ENCODE data around the gene LRCH1. TPM values are rescaled to one million over a fixed set of nuclear protein-coding genes. Genes with fewer than 3 reads are reported as not detected.

The LRCH1 gene
- total and polyA plus RNA-seq, 2 of the 13 experiments (the other 11 are each of a cell fraction or from before 2014, with no cell fraction given), result 4.1 to 12.6 TPM

DNA sequence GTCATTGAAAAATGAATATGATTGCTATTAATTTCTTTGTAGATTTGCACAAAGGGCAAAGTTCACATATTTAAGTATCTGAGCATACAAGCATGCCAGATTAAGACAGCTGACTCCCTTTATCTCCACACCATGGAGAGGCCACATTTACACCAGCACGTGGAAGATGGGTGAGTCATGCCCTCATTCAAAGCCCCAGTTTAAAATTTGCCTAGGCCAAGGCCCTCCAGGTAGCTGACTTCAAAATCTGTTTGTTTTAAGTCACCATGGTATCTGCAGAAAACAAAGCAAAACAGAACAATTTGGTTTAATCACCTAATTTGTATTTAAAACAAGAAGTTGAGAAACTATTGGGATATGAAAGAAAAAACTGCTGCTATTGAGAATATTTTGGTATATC lies 134.8 kb downstream of the LRCH1 start (continued):
- TF ChIP-seq SRSF1 (optimal IDR thresholded peaks at IDR 0.05; ENCODE audit: low read depth, low read length) (no peak), ZNF331 (CRISPR knock-in tag; IDR thresholded peaks at IDR 0.05) (0 out of 2 replicates have a peak, but pooled peaks have one; percentile 19), ZBTB7A (CRISPR knock-in tag; IDR thresholded peaks at IDR 0.05) (no peak), GATAD2A (CRISPR knock-in tag; IDR thresholded peaks at IDR 0.05) (peak; percentile 76), ZNF205 (CRISPR knock-in tag; IDR thresholded peaks at IDR 0.05) (no peak), KMT2B (CRISPR knock-in tag; IDR thresholded peaks at IDR 0.05) (no peak), HMG20A (CRISPR knock-in tag; IDR thresholded peaks at IDR 0.05; ENCODE audit: borderline replicate concordance) (peak; percentile 36; the same call in 1 of the 2 replicates), GMEB2 (CRISPR knock-in tag; IDR thresholded peaks at IDR 0.05; ENCODE audit: low read depth) (no peak), ZNF644 (CRISPR knock-in tag; IDR thresholded peaks at IDR 0.05; ENCODE audit: low read depth) (peak; percentile 69; the same call in 1 of the 2 replicates), GFI1 (CRISPR knock-in tag; IDR thresholded peaks at IDR 0.05; ENCODE audit: borderline replicate concordance) (no peak), TEAD3 (CRISPR knock-in tag; optimal IDR thresholded peaks at IDR 0.05; ENCODE audit: borderline replicate concordance) (peak; percentile 45), MNT (IDR thresholded peaks at IDR 0.05) (peak; percentile 75), RARA (CRISPR knock-in tag; IDR thresholded peaks at IDR 0.05) (peak; percentile 58), ZNF180 (CRISPR knock-in tag; IDR thresholded peaks at IDR 0.05; ENCODE audit: borderline replicate concordance, low read depth) (no peak), ZNF615 (CRISPR knock-in tag; IDR thresholded peaks at IDR 0.05; ENCODE audit: borderline replicate concordance) (no peak), ZSCAN22 (CRISPR knock-in tag; IDR thresholded peaks at IDR 0.05) (no peak), ZMYM4 (CRISPR knock-in tag; IDR thresholded peaks at IDR 0.05) (0 out of 2 replicates have a peak, but pooled peaks have one; percentile 38), JUND (CRISPR knock-in tag; IDR thresholded peaks at IDR 0.05) (peak; percentile 85), SIN3B (IDR thresholded peaks at IDR 0.05; ENCODE audit: low read length) (no peak), BCL6 (CRISPR knock-in tag; IDR thresholded peaks at IDR 0.05) (0 out of 2 replicates have a peak, but pooled peaks have one; percentile 22), ZFP36L1 (CRISPR knock-in tag; IDR thresholded peaks at IDR 0.05) (no peak), HNF4A (CRISPR knock-in tag; IDR thresholded peaks at IDR 0.05) (peak; percentile 35; the same call in 1 of the 2 replicates), NR2F6 (IDR thresholded peaks at IDR 0.05) (peak; percentile 57), NR2F6 (CRISPR knock-in tag; IDR thresholded peaks at IDR 0.05) (peak; percentile 72), KDM4B (CRISPR knock-in tag; IDR thresholded peaks at IDR 0.05) (no peak), KDM5B (CRISPR knock-in tag; IDR thresholded peaks at IDR 0.05; ENCODE audit: borderline replicate concordance) (no peak), FOSL2 (CRISPR knock-in tag; IDR thresholded peaks at IDR 0.05) (peak; percentile 98), ZSCAN20 (CRISPR knock-in tag; IDR thresholded peaks at IDR 0.05; ENCODE audit: borderline replicate concordance) (no peak), ZNF234 (CRISPR knock-in tag; conservative IDR thresholded peaks at IDR 0.05) (no peak)
- TF ChIP-seq, protein P1, sequence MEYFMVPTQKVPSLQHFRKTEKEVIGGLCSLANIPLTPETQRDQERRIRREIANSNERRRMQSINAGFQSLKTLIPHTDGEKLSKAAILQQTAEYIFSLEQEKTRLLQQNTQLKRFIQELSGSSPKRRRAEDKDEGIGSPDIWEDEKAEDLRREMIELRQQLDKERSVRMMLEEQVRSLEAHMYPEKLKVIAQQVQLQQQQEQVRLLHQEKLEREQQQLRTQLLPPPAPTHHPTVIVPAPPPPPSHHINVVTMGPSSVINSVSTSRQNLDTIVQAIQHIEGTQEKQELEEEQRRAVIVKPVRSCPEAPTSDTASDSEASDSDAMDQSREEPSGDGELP (IDR thresholded peaks at IDR 0.05; ENCODE audit: borderline replicate concordance, low read depth), result peak; percentile 86; the same call in 1 of the 2 replicates
- TF ChIP-seq, protein P2, sequence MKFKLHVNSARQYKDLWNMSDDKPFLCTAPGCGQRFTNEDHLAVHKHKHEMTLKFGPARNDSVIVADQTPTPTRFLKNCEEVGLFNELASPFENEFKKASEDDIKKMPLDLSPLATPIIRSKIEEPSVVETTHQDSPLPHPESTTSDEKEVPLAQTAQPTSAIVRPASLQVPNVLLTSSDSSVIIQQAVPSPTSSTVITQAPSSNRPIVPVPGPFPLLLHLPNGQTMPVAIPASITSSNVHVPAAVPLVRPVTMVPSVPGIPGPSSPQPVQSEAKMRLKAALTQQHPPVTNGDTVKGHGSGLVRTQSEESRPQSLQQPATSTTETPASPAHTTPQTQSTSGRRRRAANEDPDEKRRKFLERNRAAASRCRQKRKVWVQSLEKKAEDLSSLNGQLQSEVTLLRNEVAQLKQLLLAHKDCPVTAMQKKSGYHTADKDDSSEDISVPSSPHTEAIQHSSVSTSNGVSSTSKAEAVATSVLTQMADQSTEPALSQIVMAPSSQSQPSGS (CRISPR knock-in tag; IDR thresholded peaks at IDR 0.05), result peak; percentile 42; the same call in 1 of the 2 replicates

Data from HepG2 (cell line).